Gastrocnemius medialis (tissue), 4 donors: ENCODE measurements around the gene LYZL1. TPM values are rescaled to one million over a fixed set of nuclear protein-coding genes. Genes with fewer than 3 reads are reported as not detected.

Experiments used
- ATAC-seq, 2 donors: fragments of 150-250 bp; one replicate each; pipeline ENCODE4 v1.9.1; 2016
- DNase-seq, 2 donors: peaks; one replicate each; pipeline ENCODE4 v3.0.0-alpha.2; 2019
- H3K27ac ChIP-seq, 4 donors: fragments of 200-600 bp; sonication (generic); 1 replicate in 1 of 4; 2 replicates in 3 of 4; pipeline ENCODE4 v1.5.1; 2016 to 2018; ENCODE audit warnings: mild to moderate bottlenecking in 2 of 4, moderate library complexity in 1 of 4
- H3K27me3 ChIP-seq, 3 donors: fragments of 200-600 bp; sonication (generic) in 2 of 3; 1 replicate in 1 of 3; 2 replicates in 2 of 3; pipeline versions ENCODE4 v1.5.1 to v1.6.0; 2016 to 2019; ENCODE audit warnings: mild to moderate bottlenecking in 1 of 3, moderate library complexity in 1 of 3
- H3K36me3 ChIP-seq, 2 donors: fragments of 200-600 bp; sonication (generic) in 1 of 2; one replicate each; pipeline ENCODE4 v1.5.1; 2017 to 2018
- H3K4me1 ChIP-seq, 2 donors: fragments of 200-600 bp; sonication (generic) in 1 of 2; one replicate each; pipeline ENCODE4 v1.5.1; 2016 to 2017; ENCODE audit warnings: mild to moderate bottlenecking in 2 of 2
- H3K4me3 ChIP-seq, 4 donors: fragments of 200-600 bp; sonication (generic) in 3 of 4; 1 replicate in 1 of 4; 2 replicates in 3 of 4; pipeline ENCODE4 v1.5.1; 2016 to 2019; ENCODE audit warnings: mild to moderate bottlenecking in 2 of 4
- H3K9me3 ChIP-seq, 3 donors: fragments of 200-600 bp; sonication (generic) in 2 of 3; 1 replicate in 1 of 3; 2 replicates in 2 of 3; pipeline ENCODE4 v1.5.1; 2016 to 2019
- POLR2A ChIP-seq, 2 donors: fragments of 450-650 bp; IDR thresholded peaks; one replicate each; pipeline ENCODE4 v1.6.1; 2017; ENCODE audit warnings: antibody characterized with exemption in 2 of 2, mild to moderate bottlenecking in 2 of 2, moderate library complexity in 2 of 2
- in situ Hi-C, 4 donors: fragments of 200-750 bp; cut with MboI; loops; one replicate each; pipeline versions ENCODE4 v1.15.0 to v1.8.0; 2017; ENCODE audit warnings: low sequenced_read_pairs in 4 of 4
- intact Hi-C: fragments of 100-400 bp; cut with DNase I; formaldehyde crosslinking; loops from one replicate; pipeline ENCODE4 v1.15.1; 2023; ENCODE audit warnings: low total_unique reads
- total RNA-seq, 4 donors: library from RNA; depleted of rRNA; stranded (reverse); fragments of >200 nt; gene quantifications; one replicate each; pipeline versions ENCODE4 v1.1.0 to v1.2.3, GENCODE V29; 2016
- TF ChIP-seq, protein P1 (sequence below), 5 experiments: fragments of 450-650 bp in 3 of 5; fragments of 200-600 bp in 2 of 5; sonication (generic) in 2 of 5; IDR thresholded peaks in 4 of 5; conservative IDR thresholded peaks in 1 of 5; 1 replicate in 4 of 5; 2 replicates in 1 of 5; pipeline ENCODE4 v1.5.1; 2016 to 2019; ENCODE audit warnings: antibody characterized with exemption in 5 of 5, mild to moderate bottlenecking in 3 of 5, moderate library complexity in 3 of 5

Gene LYZL1
- total RNA-seq, 4 donors from 2014 or later: not detected

DNA sequence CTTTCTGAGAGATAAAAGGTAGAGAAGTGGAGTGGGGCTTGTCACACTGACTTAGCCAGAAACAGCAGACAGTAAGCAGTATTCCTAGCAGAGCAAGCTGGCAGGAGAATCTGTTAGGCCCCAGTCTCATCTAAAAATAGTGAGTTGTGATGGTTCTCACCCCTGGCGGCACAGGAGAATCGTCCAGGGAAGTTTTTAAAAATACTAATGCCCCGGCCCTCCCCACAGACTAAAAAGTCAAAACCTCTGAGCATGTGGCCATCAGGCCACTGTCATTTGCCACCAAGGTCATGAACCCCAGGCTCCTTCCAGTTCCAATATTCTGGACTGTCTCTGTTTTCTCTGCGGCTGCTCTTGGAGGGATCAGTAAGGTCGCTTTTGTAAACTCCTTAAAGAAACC is 34.0 kb downstream of the LYZL1 start:
- Histone ChIP-seq H3K36me3 (no peaks in the 10 kb centered on the region), H3K4me1 (peaks cover 0 to 16% of the 10 kb centered on the region in 2 donors), H3K27me3 (no peaks in the 10 kb centered on the region), H3K27ac (peak overlapping the region in 1 of 4 donors; percentile 37), H3K4me3 (no peak overlapping the region), H3K9me3 (no peaks in the 10 kb centered on the region)
- intact Hi-C loops (no loop called here), in situ Hi-C loops (no loop called here)
- DNase-seq (no peak), ATAC-seq (no peak)
- TF ChIP-seq, protein P1, sequence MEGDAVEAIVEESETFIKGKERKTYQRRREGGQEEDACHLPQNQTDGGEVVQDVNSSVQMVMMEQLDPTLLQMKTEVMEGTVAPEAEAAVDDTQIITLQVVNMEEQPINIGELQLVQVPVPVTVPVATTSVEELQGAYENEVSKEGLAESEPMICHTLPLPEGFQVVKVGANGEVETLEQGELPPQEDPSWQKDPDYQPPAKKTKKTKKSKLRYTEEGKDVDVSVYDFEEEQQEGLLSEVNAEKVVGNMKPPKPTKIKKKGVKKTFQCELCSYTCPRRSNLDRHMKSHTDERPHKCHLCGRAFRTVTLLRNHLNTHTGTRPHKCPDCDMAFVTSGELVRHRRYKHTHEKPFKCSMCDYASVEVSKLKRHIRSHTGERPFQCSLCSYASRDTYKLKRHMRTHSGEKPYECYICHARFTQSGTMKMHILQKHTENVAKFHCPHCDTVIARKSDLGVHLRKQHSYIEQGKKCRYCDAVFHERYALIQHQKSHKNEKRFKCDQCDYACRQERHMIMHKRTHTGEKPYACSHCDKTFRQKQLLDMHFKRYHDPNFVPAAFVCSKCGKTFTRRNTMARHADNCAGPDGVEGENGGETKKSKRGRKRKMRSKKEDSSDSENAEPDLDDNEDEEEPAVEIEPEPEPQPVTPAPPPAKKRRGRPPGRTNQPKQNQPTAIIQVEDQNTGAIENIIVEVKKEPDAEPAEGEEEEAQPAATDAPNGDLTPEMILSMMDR (IDR thresholded peaks at IDR 0.05 in 4 of 5, conservative IDR thresholded peaks at IDR 0.05 in 1 of 5): no peak
- no peak for TF ChIP-seq POLR2A (IDR thresholded peaks at IDR 0.05)

DNA sequence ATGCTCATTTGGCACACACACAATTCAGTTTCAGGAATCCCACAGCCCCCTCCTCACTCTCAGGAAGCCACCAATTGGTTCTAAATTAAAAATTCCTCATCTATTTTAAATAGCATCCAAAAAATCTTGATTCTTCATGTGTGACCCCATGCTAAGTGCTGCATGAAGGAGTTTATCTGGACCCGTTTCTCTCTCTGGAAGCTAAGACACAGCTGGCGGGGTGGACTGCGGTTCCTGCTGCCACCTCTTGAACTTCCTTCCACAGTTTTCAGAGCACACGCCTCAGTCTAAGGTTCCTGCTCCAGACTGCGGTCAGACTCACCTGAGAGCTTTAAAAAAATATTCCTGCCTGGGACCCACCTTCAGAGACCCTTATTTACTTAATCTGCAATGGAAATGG is 34.5 kb downstream of the LYZL1 start:
- Histone ChIP-seq H3K4me1 (peaks cover 0 to 11% of the 10 kb centered on the region in 2 donors), H3K36me3 (no peaks in the 10 kb centered on the region), H3K4me3 (no peak overlapping the region), H3K9me3 (no peaks in the 10 kb centered on the region), H3K27me3 (no peaks in the 10 kb centered on the region), H3K27ac (no peak overlapping the region)
- no peak for TF ChIP-seq POLR2A (IDR thresholded peaks at IDR 0.05)
- TF ChIP-seq, protein P1 (IDR thresholded peaks at IDR 0.05 in 4 of 5, conservative IDR thresholded peaks at IDR 0.05 in 1 of 5): no peak
- intact Hi-C loops (no loop called here), in situ Hi-C loops (no loop called here)
- ATAC-seq (no peak), DNase-seq (no peak)

DNA sequence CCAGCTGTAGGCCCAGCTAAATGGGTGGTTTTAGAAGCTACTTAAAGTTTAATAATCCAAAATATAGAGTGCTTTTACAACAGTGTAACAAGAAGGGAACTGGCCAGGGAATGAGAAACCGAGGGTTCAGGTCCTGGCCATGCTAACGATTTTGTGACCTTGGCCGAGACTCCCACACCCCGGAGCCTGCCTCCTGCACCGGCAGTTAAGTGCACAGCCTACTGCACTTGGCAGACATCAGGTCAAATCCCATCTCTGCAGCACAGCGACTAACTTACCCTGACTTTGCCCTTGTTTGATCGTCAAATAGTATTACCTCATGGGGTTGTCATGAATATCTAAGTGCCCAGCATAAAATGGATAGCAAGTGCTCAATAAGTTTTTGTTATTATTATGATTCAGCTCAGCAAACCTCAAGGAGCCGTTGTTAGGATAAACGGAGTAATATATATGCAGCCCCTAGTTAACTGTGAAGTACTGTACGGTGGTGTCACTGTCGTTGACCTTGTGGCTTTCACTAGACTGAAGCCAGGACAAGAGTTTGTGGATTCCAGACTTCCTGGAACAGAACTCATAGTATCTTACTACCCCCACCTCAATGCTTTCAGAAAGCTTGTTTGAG is 35.5 kb downstream of the LYZL1 start:
- H3K27me3 ChIP-seq: no peaks in the 10 kb centered on the region
- no peaks in the 10 kb centered on the region for H3K36me3 ChIP-seq
- peaks cover 7 to 15% of the 10 kb centered on the region in 2 donors for H3K4me1 ChIP-seq
- intact Hi-C loops: no loop called here
- ATAC-seq: no peak
- no peak overlapping the region for H3K4me3 ChIP-seq
- no peak for DNase-seq
- in situ Hi-C loops: no loop called here
- H3K9me3 ChIP-seq: no peaks in the 10 kb centered on the region
- TF ChIP-seq, protein P1 (IDR thresholded peaks at IDR 0.05 in 4 of 5, conservative IDR thresholded peaks at IDR 0.05 in 1 of 5): no peak
- TF ChIP-seq POLR2A (IDR thresholded peaks at IDR 0.05): no peak
- no peak overlapping the region for H3K27ac ChIP-seq

DNA sequence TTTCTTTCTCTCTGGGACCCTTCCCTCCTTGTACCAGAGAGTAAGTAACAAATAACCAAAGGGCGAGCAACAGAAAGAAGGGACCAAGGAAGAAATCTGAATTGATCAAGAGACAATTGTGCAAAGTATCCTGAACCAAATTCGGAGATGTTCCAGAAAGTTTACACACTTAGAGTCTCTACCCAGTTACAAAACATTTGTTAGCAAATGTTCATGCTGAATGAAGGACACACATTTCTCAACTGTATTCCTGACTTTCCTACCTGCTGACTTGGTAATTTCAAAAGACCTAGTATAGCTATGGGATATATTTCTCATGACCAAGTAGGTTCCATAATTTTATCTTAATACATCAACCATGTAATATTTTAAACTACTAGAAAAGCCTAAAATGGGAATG is 37.4 kb downstream of the LYZL1 start:
- TF ChIP-seq, protein P1 (IDR thresholded peaks at IDR 0.05 in 4 of 5, conservative IDR thresholded peaks at IDR 0.05 in 1 of 5): no peak
- TF ChIP-seq POLR2A (IDR thresholded peaks at IDR 0.05): no peak
- H3K36me3 ChIP-seq: no peaks in the 10 kb centered on the region
- H3K9me3 ChIP-seq: no peaks in the 10 kb centered on the region
- no peaks in the 10 kb centered on the region for H3K27me3 ChIP-seq
- H3K4me1 ChIP-seq: peaks cover 8 to 16% of the 10 kb centered on the region in 2 donors
- H3K4me3 ChIP-seq: no peak overlapping the region
- in situ Hi-C loops: no loop called here
- DNase-seq (no peak), ATAC-seq (no peak)
- H3K27ac ChIP-seq: no peak overlapping the region
- intact Hi-C loops: no loop called here
